GM23248 (cell line): ENCODE data around the gene FLT4. TPM values are rescaled to one million over a fixed set of nuclear protein-coding genes. Genes with fewer than 3 reads are reported as not detected.

Experiments
- DNase-seq: peaks from one replicate; pipeline ENCODE4 v3.0.0-alpha.2; 2015
- H2AFZ ChIP-seq: fragments of 200-600 bp; sonication (generic); 2 replicates; pipeline ENCODE4 v1.6.1; 2016; ENCODE audit warnings: antibody characterized with exemption
- H3F3A ChIP-seq: fragments of 200-600 bp; sonication (generic); 2 replicates; pipeline ENCODE4 v1.6.1; 2016; ENCODE audit warnings: mild to moderate bottlenecking, antibody characterized with exemption, mixed run types; ENCODE audit not compliant: insufficient read depth
- H3K27ac ChIP-seq: fragments of 200-600 bp; sonication (generic); 2 replicates; pipeline ENCODE4 v1.5.1; 2016; ENCODE audit warnings: mild to moderate bottlenecking
- H3K27me3 ChIP-seq: fragments of 200-600 bp; sonication (generic); replicated peaks from 2 replicates; pipeline ENCODE4 v1.6.1; 2016; ENCODE audit warnings: mild to moderate bottlenecking; ENCODE audit not compliant: insufficient read depth
- H3K36me3 ChIP-seq: fragments of 200-600 bp; sonication (generic); 2 replicates; pipeline ENCODE4 v1.6.1; 2016; ENCODE audit warnings: low read depth, mild to moderate bottlenecking
- H3K4me1 ChIP-seq: fragments of 200-600 bp; sonication (generic); 2 replicates; pipeline ENCODE4 v1.6.1; 2016; ENCODE audit warnings: mild to moderate bottlenecking; ENCODE audit not compliant: insufficient read depth
- H3K4me2 ChIP-seq: fragments of 200-600 bp; sonication (generic); one replicate; pipeline ENCODE4 v1.6.1; 2016; ENCODE audit warnings: mild to moderate bottlenecking; ENCODE audit not compliant: unreplicated experiment
- H3K4me3 ChIP-seq: fragments of 200-600 bp; sonication (generic); 2 replicates; pipeline ENCODE4 v1.5.1; 2016; ENCODE audit warnings: mild to moderate bottlenecking
- H3K79me2 ChIP-seq: fragments of 200-600 bp; sonication (generic); 2 replicates; pipeline ENCODE4 v1.6.1; 2016; ENCODE audit warnings: mild to moderate bottlenecking; ENCODE audit not compliant: insufficient read depth
- H3K9ac ChIP-seq: fragments of 200-600 bp; sonication (generic); 2 replicates; pipeline ENCODE4 v1.6.1; 2016; ENCODE audit warnings: mild to moderate bottlenecking
- H3K9me2 ChIP-seq: fragments of 200-600 bp; sonication (generic); 2 replicates; pipeline ENCODE4 v1.6.1; 2016; ENCODE audit warnings: mixed run types, mild to moderate bottlenecking, moderate library complexity; ENCODE audit not compliant: insufficient read depth
- H3K9me3 ChIP-seq: fragments of 200-600 bp; sonication (generic); one replicate; pipeline ENCODE4 v1.6.1; 2017; ENCODE audit warnings: low read depth
- H4K20me1 ChIP-seq: fragments of 200-600 bp; sonication (generic); 2 replicates; pipeline ENCODE4 v1.6.0; 2016; ENCODE audit not compliant: insufficient read depth
- EZH2 ChIP-seq: fragments of 200-600 bp; sonication (generic); IDR thresholded peaks from 2 replicates; pipeline ENCODE4 v1.6.1; 2018; ENCODE audit warnings: antibody characterized with exemption, mild to moderate bottlenecking; ENCODE audit not compliant: insufficient read depth, poor library complexity, severe bottlenecking
- EZH2phosphoT487 ChIP-seq: fragments of 200-600 bp; sonication (generic); IDR thresholded peaks from 2 replicates; pipeline ENCODE4 v1.6.1; 2018; ENCODE audit warnings: antibody characterized with exemption, moderate library complexity, mild to moderate bottlenecking, low read depth; ENCODE audit not compliant: insufficient read depth
- WGBS, 2 experiments: methylation state at CpG; one replicate each; pipeline ENCODE4 v1.1.6; 2015 to 2017; ENCODE audit warnings: low lambda C conversion rate in 2 of 2, low coverage in 1 of 2; ENCODE audit errors: missing lambda C conversion rate in 2 of 2; 5-methylcytosine and 5-hydroxymethylcytosine counted together
- in situ Hi-C: fragments of 300-500 bp; cut with MboI; formaldehyde crosslinking; loops from 2 replicates; pipeline ENCODE4 v1.15.0; 2020
- polyA plus RNA-seq: library from polyadenylated mRNA; unstranded; fragments of >200 nt; fragmentation: Nextera tagmentation; extraction: Ambion mirVana; gene quantifications from 2 replicates; pipeline ENCODE4 v1.2.1, GENCODE V29; 2016
- total RNA-seq: library from RNA; depleted of rRNA; stranded (reverse); fragments of >200 nt; shearing (Covaris generic); gene quantifications from 2 replicates; pipeline ENCODE4 v1.2.3, GENCODE V29; 2014

The FLT4 gene
- total and polyA plus RNA-seq, 2 experiments from 2014 or later: not detected

DNA sequence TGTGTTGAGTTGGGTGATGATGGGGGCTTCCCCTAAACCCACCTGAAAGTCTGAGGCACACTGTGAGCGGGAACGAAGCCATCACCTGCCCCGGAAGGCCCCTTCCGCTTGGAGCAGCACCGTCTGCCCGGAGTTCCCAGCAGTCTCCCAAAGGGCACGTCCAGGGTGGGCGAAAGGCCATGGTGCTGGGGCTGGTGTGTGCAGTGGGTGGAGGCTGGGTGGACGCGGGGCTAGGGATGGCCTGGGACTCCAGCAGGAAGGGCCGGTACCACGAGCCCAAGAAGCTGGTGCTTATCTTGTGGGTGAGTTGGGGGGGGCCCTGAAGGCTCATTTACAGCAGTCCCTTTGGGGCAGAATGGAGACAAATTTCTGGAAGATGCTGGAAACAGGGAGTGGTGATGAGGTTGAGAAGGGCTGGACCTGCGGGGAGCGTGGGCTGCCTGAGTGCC, 4.6 kb downstream of the FLT4 start:
- H3K4me2 ChIP-seq: no peak overlapping the region
- no peaks in the 10 kb centered on the region for H3K9me3 ChIP-seq
- no peaks in the 10 kb centered on the region for H4K20me1 ChIP-seq
- H3K4me1 ChIP-seq: no peaks in the 10 kb centered on the region
- no peak for DNase-seq
- no peak overlapping the region for H3K9ac ChIP-seq
- peaks cover 33% of the 10 kb centered on the region for H3K27me3 ChIP-seq
- no peak overlapping the region for H3K4me3 ChIP-seq
- no peaks in the 10 kb centered on the region for H3F3A ChIP-seq
- H3K9me2 ChIP-seq: no peaks in the 10 kb centered on the region
- no peak overlapping the region for H3K27ac ChIP-seq
- no peak overlapping the region for H2AFZ ChIP-seq
- H3K36me3 ChIP-seq: no peaks in the 10 kb centered on the region
- WGBS, 2 experiments: 57 to 59% methylated on average over 14 of the region's 14 CpGs
- no peaks in the 10 kb centered on the region for H3K79me2 ChIP-seq
- TF ChIP-seq EZH2: no peak
- TF ChIP-seq EZH2phosphoT487: no peak
- in situ Hi-C loops: no loop called here

DNA sequence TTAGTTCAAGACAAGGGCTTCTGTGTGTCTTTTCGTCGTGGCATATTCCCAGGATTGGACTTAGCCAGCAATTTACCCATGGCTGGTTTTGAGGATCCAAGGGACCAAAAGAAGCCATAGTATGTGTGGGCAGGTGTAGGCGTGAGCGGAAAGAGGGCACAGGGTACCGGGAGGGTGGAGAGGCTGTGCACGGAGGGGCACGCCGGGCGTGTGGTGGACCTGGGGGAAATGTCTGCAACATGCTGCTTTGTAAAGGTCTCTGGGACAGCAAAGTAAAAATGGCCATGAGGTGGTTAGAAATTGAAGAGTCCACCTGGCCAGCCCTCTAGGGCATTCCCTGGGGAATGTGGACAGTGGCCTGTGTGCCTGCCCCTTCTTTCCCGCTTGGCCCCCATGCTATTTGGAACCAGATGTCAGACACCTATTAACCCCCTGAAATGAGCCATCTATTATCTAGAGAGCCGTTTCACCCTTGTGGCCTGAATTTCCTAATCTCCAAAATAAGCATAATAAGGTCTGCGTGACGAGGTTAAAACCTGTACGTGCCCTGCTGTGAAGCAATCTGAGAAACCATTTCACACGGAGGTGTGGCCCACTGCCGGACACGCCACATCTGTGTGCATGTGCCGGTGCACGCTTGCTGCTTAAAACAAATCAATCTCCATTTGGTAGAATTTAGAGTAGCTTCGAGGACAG, 5.1 kb downstream of the FLT4 start:
- no peaks in the 10 kb centered on the region for H3K9me2 ChIP-seq
- H3K79me2 ChIP-seq: no peaks in the 10 kb centered on the region
- TF ChIP-seq EZH2 (no peak), EZH2phosphoT487 (no peak)
- no peak overlapping the region for H3K4me3 ChIP-seq
- H3F3A ChIP-seq: no peaks in the 10 kb centered on the region
- no peaks in the 10 kb centered on the region for H3K36me3 ChIP-seq
- H3K27me3 ChIP-seq: peaks cover 30% of the 10 kb centered on the region
- no peaks in the 10 kb centered on the region for H4K20me1 ChIP-seq
- H3K9ac ChIP-seq: no peak overlapping the region
- WGBS, 2 experiments: 54 to 56% methylated on average over 20 of the region's 20 CpGs
- H3K27ac ChIP-seq: no peak overlapping the region
- H2AFZ ChIP-seq: no peak overlapping the region
- H3K9me3 ChIP-seq: no peaks in the 10 kb centered on the region
- in situ Hi-C loops: no loop called here
- DNase-seq: no peak
- no peak overlapping the region for H3K4me2 ChIP-seq
- no peaks in the 10 kb centered on the region for H3K4me1 ChIP-seq

DNA sequence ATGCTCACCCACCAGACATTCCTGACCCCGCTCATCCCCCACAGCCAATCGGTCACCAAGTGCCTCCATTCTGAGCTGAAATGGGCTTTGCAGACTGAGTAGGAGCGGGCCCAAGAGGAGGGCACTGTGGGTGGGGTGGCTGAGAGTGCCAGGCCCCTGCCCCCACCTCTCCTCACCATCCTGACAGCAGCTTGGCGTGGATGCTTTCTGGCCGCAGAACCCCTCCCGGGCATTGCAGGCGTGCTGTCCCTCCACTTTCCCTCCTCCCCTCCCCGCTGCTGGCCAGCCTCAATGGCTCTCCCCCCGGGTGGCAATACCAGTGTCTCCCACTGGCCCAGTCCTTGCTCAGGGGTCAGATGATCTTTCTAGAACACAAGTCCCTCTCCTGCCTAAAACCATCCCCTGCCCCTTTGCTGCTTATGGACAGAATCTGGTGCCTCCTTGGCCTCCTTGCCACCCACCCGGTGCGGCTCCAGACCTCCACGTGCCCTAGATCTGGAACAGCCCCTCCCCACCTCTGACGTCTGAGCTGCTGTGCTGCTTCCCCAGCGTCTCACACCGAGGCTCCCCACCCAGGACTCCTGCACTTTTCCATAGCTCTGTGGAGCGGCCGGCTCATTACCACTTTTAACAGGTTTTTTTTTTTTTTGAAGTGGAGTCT, 6.1 kb downstream of the FLT4 start:
- in situ Hi-C loops: no loop called here
- Histone ChIP-seq H3K9me2 (no peaks in the 10 kb centered on the region), H3F3A (no peaks in the 10 kb centered on the region), H3K4me3 (no peak overlapping the region), H3K9me3 (no peaks in the 10 kb centered on the region), H3K36me3 (no peaks in the 10 kb centered on the region), H3K27ac (no peak overlapping the region), H3K4me2 (no peak overlapping the region), H3K4me1 (no peaks in the 10 kb centered on the region), H3K79me2 (no peaks in the 10 kb centered on the region), H3K9ac (no peak overlapping the region), H2AFZ (no peak overlapping the region), H3K27me3 (peaks cover 24% of the 10 kb centered on the region), H4K20me1 (no peaks in the 10 kb centered on the region)
- WGBS, 2 experiments: 28 to 32% methylated on average over 16 to 17 of the region's 17 CpGs
- DNase-seq: no peak
- TF ChIP-seq EZH2phosphoT487 (no peak), EZH2 (no peak)

DNA sequence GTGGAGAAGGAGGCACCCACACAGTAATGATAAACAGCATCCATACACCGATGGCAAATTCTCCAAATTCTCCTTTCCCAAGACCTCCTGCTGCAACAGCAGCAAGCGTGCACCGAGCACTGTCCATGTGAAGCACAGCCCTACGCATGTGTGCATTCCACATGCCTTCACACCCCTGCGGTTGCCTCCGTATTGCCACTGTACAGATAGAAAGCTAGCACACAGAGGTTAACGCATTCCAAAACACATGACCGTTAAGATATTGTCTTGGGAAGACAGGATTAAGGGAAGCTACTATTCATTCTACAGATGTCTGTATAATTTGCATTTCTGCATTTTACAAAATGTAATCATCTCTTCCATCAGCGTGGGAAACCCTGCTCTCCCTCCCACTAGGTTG, 6.6 kb downstream of the FLT4 start:
- no peak for DNase-seq
- Histone ChIP-seq H3F3A (no peaks in the 10 kb centered on the region), H3K9ac (no peak overlapping the region), H2AFZ (no peak overlapping the region), H3K9me2 (no peaks in the 10 kb centered on the region), H3K79me2 (no peaks in the 10 kb centered on the region), H4K20me1 (no peaks in the 10 kb centered on the region), H3K4me2 (no peak overlapping the region), H3K4me1 (no peaks in the 10 kb centered on the region), H3K27me3 (peaks cover 19% of the 10 kb centered on the region), H3K36me3 (no peaks in the 10 kb centered on the region), H3K27ac (no peak overlapping the region), H3K4me3 (no peak overlapping the region), H3K9me3 (no peaks in the 10 kb centered on the region)
- TF ChIP-seq EZH2 (no peak), EZH2phosphoT487 (no peak)
- in situ Hi-C loops: no loop called here
- 35 to 47% methylated on average over 9 of the region's 9 CpGs for WGBS, 2 experiments
